SK-N-SH (cell line): ENCODE data around the gene DNMT3A. TPM values are rescaled to one million over a fixed set of nuclear protein-coding genes. Genes with fewer than 3 reads are reported as not detected.

ENCODE experiments used
- CTCF ChIA-PET: fragments of 300-600, 350-600 bp; formaldehyde crosslinking; extraction: SDS; loops from one replicate; lab custom pipeline; 2021; lab: Yijun Ruan, JAX
- POLR2A ChIA-PET: fragments of 350-600 bp; sonication (Branson Sonifier 250); formaldehyde crosslinking; extraction: SDS; loops from one replicate; lab custom pipeline; 2020; ENCODE audit warnings: antibody characterized with exemption, inconsistent platforms; lab: Yijun Ruan, JAX
- DNase-seq: peaks from one replicate; pipeline ENCODE4 v3.0.0; 2012
- H2AFZ ChIP-seq: fragments of 200-600 bp; sonication (generic); 2 replicates; pipeline ENCODE4 v1.8.1; 2016; ENCODE audit warnings: antibody characterized with exemption, mild to moderate bottlenecking, low read depth
- H3F3A ChIP-seq: fragments of 200-600 bp; sonication (generic); replicated peaks from 2 replicates; pipeline ENCODE3; 2016; ENCODE audit warnings: antibody characterized with exemption, mild to moderate bottlenecking; ENCODE audit not compliant: insufficient read depth
- H3K27ac ChIP-seq, 2 experiments: fragments of 200-500 bp in 1 of 2; fragments of 200-600 bp in 1 of 2; sonication (Bioruptor generic) in 1 of 2; sonication (generic), shearing (Covaris generic) in 1 of 2; 2 replicates each; pipeline versions ENCODE4 v1.5.1 to v1.6.1; 2014 to 2016; ENCODE audit warnings: low read depth in 2 of 2, inconsistent platforms in 1 of 2, low read length in 1 of 2, mild to moderate bottlenecking in 1 of 2, mixed read lengths in 1 of 2
- H3K27me3 ChIP-seq: fragments of 200-600 bp; sonication (generic), shearing (Covaris generic); 2 replicates; pipeline ENCODE4 v1.6.1; 2016; ENCODE audit warnings: mixed run types; ENCODE audit not compliant: insufficient read depth
- H3K36me3 ChIP-seq, 2 experiments: fragments of 200-500 bp in 1 of 2; fragments of 200-600 bp in 1 of 2; sonication (Bioruptor generic) in 1 of 2; sonication (generic) in 1 of 2; replicated peaks in 1 of 2; 2 replicates each; pipeline versions ENCODE3 to v1.5.1; 2014 to 2016; ENCODE audit warnings: low read length in 1 of 2, mild to moderate bottlenecking in 1 of 2; ENCODE audit not compliant: insufficient read depth in 2 of 2, control insufficient read depth in 1 of 2
- H3K4me1 ChIP-seq, 2 experiments: fragments of 200-500 bp in 1 of 2; fragments of 200-600 bp in 1 of 2; sonication (Bioruptor generic) in 1 of 2; sonication (generic), shearing (Covaris generic) in 1 of 2; 2 replicates each; pipeline versions ENCODE4 v1.5.1 to v1.6.1; 2014 to 2016; ENCODE audit warnings: low read depth in 1 of 2, low read length in 1 of 2, mixed run types in 1 of 2; ENCODE audit not compliant: insufficient read depth in 2 of 2, control insufficient read depth in 1 of 2
- H3K4me2 ChIP-seq: fragments of 200-600 bp; sonication (generic), shearing (Covaris generic); 2 replicates; pipeline ENCODE4 v1.6.1; 2017; ENCODE audit warnings: mixed run types
- H3K4me3 ChIP-seq, 2 experiments: fragments of 200-500 bp in 1 of 2; fragments of 200-600 bp in 1 of 2; sonication (Bioruptor generic) in 1 of 2; sonication (generic), shearing (Covaris generic) in 1 of 2; 2 replicates each; pipeline versions ENCODE4 v1.5.1 to v1.8.1; 2014 to 2016; ENCODE audit warnings: low read depth in 2 of 2, inconsistent platforms in 1 of 2, low read length in 1 of 2, mild to moderate bottlenecking in 1 of 2, mixed read lengths in 1 of 2, moderate library complexity in 1 of 2
- H3K79me2 ChIP-seq: fragments of 200-600 bp; sonication (generic); 2 replicates; pipeline ENCODE4 v1.8.1; 2017; ENCODE audit warnings: mild to moderate bottlenecking; ENCODE audit not compliant: insufficient read depth
- H3K9ac ChIP-seq: fragments of 200-600 bp; sonication (generic); 2 replicates; pipeline ENCODE4 v1.6.1; 2017; ENCODE audit warnings: mixed run types
- H3K9me2 ChIP-seq: fragments of 200-600 bp; sonication (generic); 2 replicates; pipeline ENCODE4 v1.6.1; 2017; ENCODE audit warnings: mixed run types
- H3K9me3 ChIP-seq: fragments of 200-600 bp; sonication (generic); 2 replicates; pipeline ENCODE4 v1.6.1; 2017; ENCODE audit warnings: mixed run types, mild to moderate bottlenecking, moderate library complexity
- H4K20me1 ChIP-seq: fragments of 200-600 bp; sonication (generic); 2 replicates; pipeline ENCODE4 v1.6.1; 2017; ENCODE audit warnings: mild to moderate bottlenecking, mixed run types; ENCODE audit not compliant: insufficient read depth
- CTCF ChIP-seq: fragments of 200-600 bp; sonication (generic); IDR thresholded peaks from 2 replicates; pipeline ENCODE4 v1.6.1; 2017; ENCODE audit warnings: antibody characterized with exemption, mild to moderate bottlenecking, moderate library complexity
- ELF1 ChIP-seq: IDR thresholded peaks from 2 replicates; pipeline ENCODE4 v1.4.0; 2012
- EZH2phosphoT487 ChIP-seq: fragments of 200-600 bp; sonication (generic); IDR thresholded peaks from 2 replicates; pipeline ENCODE4 v1.6.1; 2017; ENCODE audit warnings: low read depth, mixed run types, mild to moderate bottlenecking, antibody characterized with exemption, moderate library complexity, borderline replicate concordance
- FOXJ3 ChIP-seq: sonication (generic); formaldehyde crosslinking; IDR thresholded peaks from 2 replicates; pipeline ENCODE4 v1.5.1; 2020; ENCODE audit warnings: mild to moderate bottlenecking, missing genetic modification reagents
- FOXM1 ChIP-seq: IDR thresholded peaks from 2 replicates; pipeline ENCODE4 v1.4.0; 2012; ENCODE audit warnings: low read depth, mild to moderate bottlenecking
- GABPA ChIP-seq: IDR thresholded peaks from 2 replicates; pipeline ENCODE4 v1.4.0; 2012; ENCODE audit warnings: low read depth, mild to moderate bottlenecking
- IRF3 ChIP-seq: fragments of 150-350 bp; IDR thresholded peaks from 2 replicates; pipeline ENCODE4 v1.6.1; 2016; ENCODE audit warnings: mild to moderate bottlenecking, low read depth, low read length
- JUND ChIP-seq: IDR thresholded peaks from 2 replicates; pipeline ENCODE4 v1.4.0; 2012
- MEF2A ChIP-seq: IDR thresholded peaks from 2 replicates; pipeline ENCODE4 v1.4.0; 2012; ENCODE audit warnings: low read depth, borderline replicate concordance
- MXI1 ChIP-seq: IDR thresholded peaks from 2 replicates; pipeline ENCODE4 v1.6.1; 2012; ENCODE audit warnings: mild to moderate bottlenecking, low read depth, low read length, improper control_type of control experiment
- POLR2AphosphoS5 ChIP-seq: IDR thresholded peaks from 2 replicates; pipeline ENCODE4 v1.6.1; 2012; ENCODE audit warnings: low read depth, low read length
- RAD21 ChIP-seq: IDR thresholded peaks from 2 replicates; pipeline ENCODE4 v1.6.1; 2012; ENCODE audit warnings: mild to moderate bottlenecking, low read length
- RFX5 ChIP-seq: IDR thresholded peaks from 2 replicates; pipeline ENCODE4 v1.6.1; 2012; ENCODE audit warnings: mild to moderate bottlenecking, improper control_type of control experiment, low read length
- TAF1 ChIP-seq: IDR thresholded peaks from 2 replicates; pipeline ENCODE4 v1.6.1; 2012; ENCODE audit warnings: low read depth, mild to moderate bottlenecking, low read length, moderate library complexity, borderline replicate concordance
- TCF12 ChIP-seq: IDR thresholded peaks from 2 replicates; pipeline ENCODE4 v1.4.0; 2012
- USF1 ChIP-seq: IDR thresholded peaks from 2 replicates; pipeline ENCODE4 v1.4.0; 2012; ENCODE audit warnings: low read depth, borderline replicate concordance
- YY1 ChIP-seq: IDR thresholded peaks from 2 replicates; pipeline ENCODE4 v1.4.0; 2012; ENCODE audit warnings: low read depth, mild to moderate bottlenecking
- ZBTB33 ChIP-seq: IDR thresholded peaks from 2 replicates; pipeline ENCODE4 v1.4.0; 2012; ENCODE audit warnings: low read depth, borderline replicate concordance
- WGBS: methylation state at CpG from one replicate; pipeline ENCODE4 v1.1.6; 2017; ENCODE audit warnings: low lambda C conversion rate; 5-methylcytosine and 5-hydroxymethylcytosine counted together
- polyA plus RNA-seq, 3 experiments: library from polyadenylated mRNA; depleted of rRNA; stranded (reverse); fragments of >200 nt; gene quantifications; 2 replicates each; pipeline ENCODE4 v1.2.3, GENCODE V29; 2012

Gene DNMT3A
- polyA plus RNA-seq, 1 of the 3 experiments (the other 2 are of a cell fraction) = 5.6 TPM

- no peak overlapping the region for H3K9ac ChIP-seq
- no peaks in the 10 kb centered on the region for H3F3A ChIP-seq
- CTCF ChIA-PET = interaction anchor here (1.2 to 1.8 kb wide), 3 partner anchors 11 to 57 kb away, joined by 3 to 6 read pairs (median 4); no protein-coding TSS in a partner anchor
- H4K20me1 ChIP-seq = no peaks in the 10 kb centered on the region
- H3K9me3 ChIP-seq = no peaks in the 10 kb centered on the region
- no peak overlapping the region for H2AFZ ChIP-seq
- no peaks in the 10 kb centered on the region for H3K27me3 ChIP-seq
- TF ChIP-seq JUND = no peak
- no peak for TF ChIP-seq FOXM1
- TF ChIP-seq USF1 = no peak
- TF ChIP-seq MXI1 = no peak
- TF ChIP-seq POLR2AphosphoS5 = no peak
- no peak for TF ChIP-seq MEF2A
- no peak for TF ChIP-seq ELF1
- TF ChIP-seq RAD21 = no peak
- TF ChIP-seq FOXJ3 (CRISPR knock-in tag) = no peak
- no peak for TF ChIP-seq TAF1
- no peak for TF ChIP-seq TCF12
- no peak for TF ChIP-seq IRF3
- no peak for TF ChIP-seq CTCF
- no peak for TF ChIP-seq RFX5
- TF ChIP-seq YY1 = no peak
- no peak for TF ChIP-seq GABPA
- no peak for TF ChIP-seq EZH2phosphoT487
- TF ChIP-seq ZBTB33 = no peak
- TF ChIP-seq, all 33 proteins: peak for 0
- WGBS = 78% methylated on average over 5 of the region's 5 CpGs
- no peaks in the 10 kb centered on the region for H3K9me2 ChIP-seq
- H3K4me3 ChIP-seq = no peak overlapping the region
- no peaks in the 10 kb centered on the region for H3K79me2 ChIP-seq
- H3K36me3 ChIP-seq = no peaks in the 10 kb centered on the region
- H3K27ac ChIP-seq = no peak overlapping the region
- no peaks in the 10 kb centered on the region for H3K4me1 ChIP-seq
- H3K4me2 ChIP-seq = no peak overlapping the region
- POLR2A ChIA-PET = no interaction called here
- no peak for DNase-seq
Observed at GRCh38 chr2:25222477-25223121, 119.1 kb downstream of the DNMT3A start.
